Natural killer cell (primary cell): ENCODE measurements around the gene KIRREL1. TPM values are rescaled to one million over a fixed set of nuclear protein-coding genes. Genes with fewer than 3 reads are reported as not detected.

Source experiments
- ATAC-seq, 3 donors: fragments of 150-1000 bp in 2 of 3; fragments of 200-7000 bp in 1 of 3; cut with Tn5 transposase; 1 replicate in 1 of 3; 2 replicates in 2 of 3; pipeline ENCODE4 v1.10.0; 2021; ENCODE audit warnings: mild to moderate bottlenecking in 2 of 3, moderate library complexity in 2 of 3
- DNase-seq, 2 donors: peaks; one replicate each; pipeline versions ENCODE4 v3.0.0 to v3.0.0-alpha.2; 2013 to 2021; ENCODE audit warnings: mixed read lengths in 1 of 2
- H3K27ac ChIP-seq: one replicate; pipeline ENCODE4 v1.5.1; 2013; ENCODE audit warnings: mild to moderate bottlenecking, low read length
- H3K27me3 ChIP-seq: one replicate; pipeline ENCODE4 v1.6.1; 2013; ENCODE audit warnings: low read length; ENCODE audit not compliant: control insufficient read depth, insufficient read depth
- H3K36me3 ChIP-seq: one replicate; pipeline ENCODE4 v1.6.1; 2013; ENCODE audit warnings: low read length; ENCODE audit not compliant: control insufficient read depth, insufficient read depth
- H3K4me1 ChIP-seq: one replicate; pipeline ENCODE4 v1.6.1; 2013; ENCODE audit warnings: low read length; ENCODE audit not compliant: control insufficient read depth, insufficient read depth
- H3K4me3 ChIP-seq: one replicate; pipeline ENCODE4 v1.5.1; 2013; ENCODE audit warnings: low read length
- H3K9me3 ChIP-seq: one replicate; pipeline ENCODE4 v1.6.1; 2013; ENCODE audit warnings: low read length; ENCODE audit not compliant: control insufficient read depth, insufficient read depth
- H3K27ac Mint-ChIP-seq, 2 donors: one replicate each; pipeline ENCODE4 v1.8.0; 2022; ENCODE audit warnings: mild to moderate bottlenecking in 2 of 2, mixed read lengths in 2 of 2, moderate library complexity in 1 of 2
- H3K27me3 Mint-ChIP-seq, 2 donors: one replicate each; pipeline ENCODE4 v1.8.0; 2022; ENCODE audit warnings: low read depth in 2 of 2, mixed read lengths in 2 of 2
- H3K36me3 Mint-ChIP-seq: one replicate; pipeline ENCODE4 v1.8.0; 2022; ENCODE audit warnings: mixed read lengths
- H3K4me1 Mint-ChIP-seq, 2 donors: one replicate each; pipeline ENCODE4 v1.8.0; 2022; ENCODE audit warnings: mixed read lengths in 2 of 2
- H3K4me3 Mint-ChIP-seq: one replicate; pipeline ENCODE4 v1.8.0; 2022; ENCODE audit warnings: mild to moderate bottlenecking, moderate library complexity, mixed read lengths
- H3K9me3 Mint-ChIP-seq, 2 donors: one replicate each; pipeline ENCODE4 v1.8.0; 2022; ENCODE audit warnings: mixed read lengths in 2 of 2
- CTCF ChIP-seq: fragments of 200-600 bp; IDR thresholded peaks from one replicate; pipeline ENCODE4 v1.8.0; 2022; ENCODE audit warnings: antibody characterized with exemption
- WGBS: methylation state at CpG from one replicate; pipeline ENCODE4 v1.1.7; 2013; ENCODE audit warnings: missing lambda C conversion rate; ENCODE audit not compliant: insufficient coverage; 5-methylcytosine and 5-hydroxymethylcytosine counted together
- intact Hi-C: fragments of 100-400 bp; cut with micrococcal nuclease; formaldehyde crosslinking; loops from one replicate; pipeline ENCODE4 v1.14.2; 2022
- total RNA-seq, 4 donors: library from RNA; stranded (reverse); fragments of 120-200 nt in 1 of 4; gene quantifications; one replicate each; pipeline versions ENCODE4 v1.2.3 to v1.2.4, GENCODE V29; 2013 to 2022

KIRREL1 gene
- total RNA-seq, 3 donors from 2014 or later (not counting 1 experiment from before 2014, with no cell fraction given), result not detected

- no peak for DNase-seq
- WGBS, result 91% methylated on average over 7 of the region's 7 CpGs
Measured at GRCh38 chr1:158024737-158025136, 31.3 kb downstream of the KIRREL1 start.

DNA sequence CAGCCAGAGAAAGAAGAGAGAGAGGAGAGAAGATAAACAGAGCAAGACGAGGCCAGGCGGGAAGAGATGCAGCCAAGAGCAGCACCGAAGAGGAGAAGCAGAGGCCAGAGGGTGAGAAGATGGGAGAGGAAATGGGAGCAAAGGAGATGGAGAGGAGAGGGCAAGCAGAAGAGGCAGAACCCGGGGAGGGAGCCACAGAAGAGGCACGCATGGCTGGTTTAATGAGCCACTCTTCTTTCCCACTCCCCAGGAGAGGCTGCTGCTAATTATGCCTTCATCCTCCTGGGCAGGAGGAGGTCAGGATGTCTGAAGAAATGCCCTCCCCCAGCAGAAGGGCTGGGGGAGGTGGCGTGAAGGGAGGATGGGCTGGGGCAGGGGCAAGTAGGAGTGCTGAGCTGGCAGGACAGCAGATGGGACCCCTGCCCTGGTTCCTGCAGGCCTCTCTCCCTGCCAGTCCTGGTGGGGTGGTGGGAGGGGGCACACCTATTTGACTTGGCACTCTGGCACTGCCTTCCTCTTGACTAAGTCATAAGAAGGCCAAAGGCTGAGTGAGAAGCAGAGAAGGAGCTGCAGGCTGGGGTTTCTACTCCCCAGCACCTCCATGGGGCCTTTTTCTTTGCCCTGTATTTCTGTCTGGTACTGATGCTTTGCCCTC, 32.3 kb downstream of the KIRREL1 start:
- no peak for ATAC-seq
- Mint-ChIP-seq H3K27ac (no peak overlapping the region), H3K4me3 (no peak overlapping the region), H3K9me3 (no peaks in the 10 kb centered on the region), H3K4me1 (no peaks in the 10 kb centered on the region), H3K36me3 (no peaks in the 10 kb centered on the region), H3K27me3 (peaks cover 0 to 3% of the 10 kb centered on the region in 2 donors)
- no peak overlapping the region for H3K27ac ChIP-seq
- no peaks in the 10 kb centered on the region for H3K4me1 ChIP-seq
- 85% methylated on average over 6 of the region's 6 CpGs for WGBS
- no peaks in the 10 kb centered on the region for H3K9me3 ChIP-seq
- TF ChIP-seq CTCF, result no peak
- H3K36me3 ChIP-seq, result no peaks in the 10 kb centered on the region
- no peak overlapping the region for H3K4me3 ChIP-seq
- DNase-seq, result no peak
- intact Hi-C loops, result no loop called here
- H3K27me3 ChIP-seq, result peaks cover 2% of the 10 kb centered on the region

More at GRCh38 chr1:158024737-158025136, 31.3 kb downstream of the KIRREL1 start:
- no peak for TF ChIP-seq CTCF
- H3K4me3 Mint-ChIP-seq, result no peak overlapping the region
- no peak for ATAC-seq
- H3K27ac ChIP-seq, result no peak overlapping the region
- no peaks in the 10 kb centered on the region for H3K36me3 Mint-ChIP-seq
- peaks cover 2% of the 10 kb centered on the region for H3K27me3 ChIP-seq
- H3K27me3 Mint-ChIP-seq, result peaks cover 0 to 7% of the 10 kb centered on the region in 2 donors
- H3K9me3 Mint-ChIP-seq, result no peaks in the 10 kb centered on the region
- H3K9me3 ChIP-seq, result no peaks in the 10 kb centered on the region
- H3K36me3 ChIP-seq, result no peaks in the 10 kb centered on the region
- H3K4me1 Mint-ChIP-seq, result no peaks in the 10 kb centered on the region
- H3K4me1 ChIP-seq, result no peaks in the 10 kb centered on the region
- H3K4me3 ChIP-seq, result no peak overlapping the region
- intact Hi-C loops, result no loop called here
- no peak overlapping the region for H3K27ac Mint-ChIP-seq

DNA sequence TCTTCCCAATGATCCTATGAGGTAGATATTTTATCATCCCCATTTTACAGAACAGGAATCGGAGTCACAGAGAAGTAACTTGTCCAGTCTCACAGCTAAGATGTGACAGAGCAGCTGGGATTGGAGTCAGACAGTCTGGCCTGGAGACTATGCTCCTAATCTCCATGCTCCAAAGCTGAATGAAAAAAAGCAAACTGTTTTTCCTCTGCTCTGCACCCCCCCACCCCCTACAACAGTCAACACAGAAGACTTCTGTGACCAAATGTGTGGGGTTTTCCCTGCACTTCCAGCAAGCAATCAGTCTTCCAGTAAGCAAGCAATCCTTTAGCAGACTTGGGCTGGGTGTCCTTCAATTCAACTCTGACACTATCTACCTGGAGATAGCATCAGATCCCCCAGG, 33.2 kb downstream of the KIRREL1 start:
- no peaks in the 10 kb centered on the region for H3K4me1 Mint-ChIP-seq
- WGBS, result 93% methylated on average over 1 of the region's 1 CpG
- Histone ChIP-seq H3K27me3 (peaks cover 2% of the 10 kb centered on the region), H3K4me3 (no peak overlapping the region), H3K36me3 (no peaks in the 10 kb centered on the region), H3K27ac (no peak overlapping the region), H3K9me3 (no peaks in the 10 kb centered on the region), H3K4me1 (no peaks in the 10 kb centered on the region)
- no peaks in the 10 kb centered on the region for H3K36me3 Mint-ChIP-seq
- ATAC-seq, result no peak
- TF ChIP-seq CTCF, result no peak
- peaks cover 0 to 3% of the 10 kb centered on the region in 2 donors for H3K27me3 Mint-ChIP-seq
- DNase-seq, result no peak
- H3K4me3 Mint-ChIP-seq, result no peak overlapping the region
- intact Hi-C loops, result no loop called here
- H3K27ac Mint-ChIP-seq, result no peak overlapping the region
- no peaks in the 10 kb centered on the region for H3K9me3 Mint-ChIP-seq

GRCh38 chr1:158027508-158027907, 34.1 kb downstream of the KIRREL1 start:
- intact Hi-C loops, result no loop called here
- no peaks in the 10 kb centered on the region for H3K9me3 Mint-ChIP-seq
- Histone ChIP-seq H3K36me3 (no peaks in the 10 kb centered on the region), H3K4me3 (no peak overlapping the region), H3K27ac (no peak overlapping the region), H3K9me3 (no peaks in the 10 kb centered on the region), H3K27me3 (peaks cover 2% of the 10 kb centered on the region), H3K4me1 (no peaks in the 10 kb centered on the region)
- ATAC-seq (no peak), DNase-seq (no peak)
- H3K4me1 Mint-ChIP-seq, result no peaks in the 10 kb centered on the region
- no peak overlapping the region for H3K27ac Mint-ChIP-seq
- H3K36me3 Mint-ChIP-seq, result no peaks in the 10 kb centered on the region
- WGBS, result 100% methylated on average over 2 of the region's 2 CpGs
- no peak for TF ChIP-seq CTCF
- no peak overlapping the region for H3K4me3 Mint-ChIP-seq
- H3K27me3 Mint-ChIP-seq, result peaks cover 0 to 3% of the 10 kb centered on the region in 2 donors
